Osteoblast (primary cell): ENCODE results near the gene CTU2. TPM values are rescaled to one million over a fixed set of nuclear protein-coding genes. Genes with fewer than 3 reads are reported as not detected.

Source experiments
- DNase-seq: peaks from one replicate; pipeline ENCODE4 v3.0.0; 2011; ENCODE audit warnings: low spot score, mixed read lengths; ENCODE audit not compliant: insufficient read length; ENCODE audit errors: missing footprints
- H2AFZ ChIP-seq: 2 replicates; pipeline ENCODE4 v1.6.0; 2011; ENCODE audit warnings: mild to moderate bottlenecking, low read length
- H3K27ac ChIP-seq: 2 replicates; pipeline ENCODE4 v1.5.1; 2011; ENCODE audit warnings: mild to moderate bottlenecking, low read depth, low read length, moderate library complexity
- H3K27me3 ChIP-seq: 2 replicates; pipeline ENCODE4 v1.6.0; 2012; ENCODE audit warnings: mild to moderate bottlenecking, control low read depth, inconsistent platforms, low read length, moderate library complexity; ENCODE audit not compliant: insufficient read depth
- H3K36me3 ChIP-seq: 2 replicates; pipeline ENCODE4 v1.5.1; 2011; ENCODE audit warnings: mild to moderate bottlenecking, low read length, control low read depth, moderate library complexity; ENCODE audit not compliant: insufficient read depth
- H3K4me1 ChIP-seq: 2 replicates; pipeline ENCODE4 v1.5.1; 2011; ENCODE audit warnings: mild to moderate bottlenecking, low read length, control low read depth, moderate library complexity; ENCODE audit not compliant: insufficient read depth
- H3K4me2 ChIP-seq: 2 replicates; pipeline ENCODE4 v1.6.0; 2011; ENCODE audit warnings: mild to moderate bottlenecking, low read length; ENCODE audit not compliant: insufficient read depth
- H3K4me3 ChIP-seq: fragments of 200-600 bp; sonication (generic); 3 replicates; pipeline ENCODE4 v1.5.1; 2012; ENCODE audit warnings: mild to moderate bottlenecking, low read length, inconsistent platforms; ENCODE audit not compliant: insufficient read depth
- H3K79me2 ChIP-seq: 2 replicates; pipeline ENCODE4 v1.6.0; 2012; ENCODE audit warnings: mild to moderate bottlenecking, low read length, control low read depth, inconsistent platforms; ENCODE audit not compliant: insufficient read depth
- H3K9me3 ChIP-seq: 2 replicates; pipeline ENCODE4 v1.5.1; 2011; ENCODE audit warnings: low read depth, low read length, control low read depth
- H4K20me1 ChIP-seq: 2 replicates; pipeline ENCODE4 v1.6.0; 2012; ENCODE audit warnings: mild to moderate bottlenecking, low read length, control low read depth; ENCODE audit not compliant: insufficient read depth
- CTCF ChIP-seq: IDR thresholded peaks from 2 replicates; pipeline ENCODE4 v1.5.1; 2011; ENCODE audit warnings: mild to moderate bottlenecking, low read depth, low read length, moderate library complexity; ENCODE audit errors: extremely low read depth
- total RNA-seq: library from RNA; depleted of rRNA; stranded (reverse); fragments of >200 nt; gene quantifications from 2 replicates; pipeline ENCODE4 v1.2.3, GENCODE V29; 2012

Gene CTU2
- total RNA-seq, 1 donor = 14.8 TPM

DNA sequence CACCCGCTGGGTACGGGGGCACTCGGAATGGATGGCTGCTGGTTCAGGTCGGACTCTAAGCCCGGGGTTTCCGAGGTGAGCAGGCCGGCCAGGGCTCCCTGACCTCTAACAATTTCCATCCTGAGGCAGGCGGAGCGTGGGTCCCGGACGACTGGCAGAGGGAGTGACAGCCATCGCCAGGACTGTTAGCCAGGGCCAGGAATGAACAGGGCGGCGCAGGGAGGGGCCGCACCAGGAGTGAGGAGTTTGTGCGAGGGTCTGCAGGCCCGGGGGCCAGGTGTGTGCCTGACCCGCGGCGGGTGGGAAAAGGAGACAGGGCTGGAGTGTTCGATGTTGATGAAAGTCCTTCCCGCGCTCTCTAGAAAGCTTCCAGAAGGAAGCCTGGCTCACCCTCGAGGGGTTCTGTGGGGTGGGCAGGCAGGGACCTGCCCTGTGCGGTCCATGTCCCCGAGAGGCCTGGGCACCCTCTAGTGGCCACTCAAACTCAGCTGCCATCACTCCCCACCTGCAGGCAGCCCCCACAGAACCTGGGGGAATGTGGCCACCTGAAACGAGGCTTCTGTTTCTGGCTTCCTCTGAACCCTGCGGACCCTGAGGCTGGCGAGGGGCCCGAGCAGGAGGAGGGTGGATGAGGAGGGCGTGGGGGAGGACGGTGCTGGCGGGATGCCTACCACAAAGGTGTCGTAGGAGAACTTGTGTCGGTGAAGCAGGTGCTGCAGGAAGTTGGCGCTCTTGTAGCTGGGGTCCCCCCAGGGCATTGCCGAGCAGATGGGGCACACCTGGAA lies 8.3 kb upstream of the CTU2 start:
- no peaks in the 10 kb centered on the region for H4K20me1 ChIP-seq
- H2AFZ ChIP-seq = no peak overlapping the region
- H3K4me3 ChIP-seq = no peak overlapping the region
- DNase-seq = peak; percentile 87
- no peak overlapping the region for H3K27ac ChIP-seq
- peaks cover 12% of the 10 kb centered on the region for H3K4me1 ChIP-seq
- peaks cover 23% of the 10 kb centered on the region for H3K79me2 ChIP-seq
- H3K36me3 ChIP-seq = peaks cover 16% of the 10 kb centered on the region
- H3K9me3 ChIP-seq = no peaks in the 10 kb centered on the region
- H3K27me3 ChIP-seq = no peaks in the 10 kb centered on the region
- no peak overlapping the region for H3K4me2 ChIP-seq
- peak; percentile 28 for TF ChIP-seq CTCF

DNA sequence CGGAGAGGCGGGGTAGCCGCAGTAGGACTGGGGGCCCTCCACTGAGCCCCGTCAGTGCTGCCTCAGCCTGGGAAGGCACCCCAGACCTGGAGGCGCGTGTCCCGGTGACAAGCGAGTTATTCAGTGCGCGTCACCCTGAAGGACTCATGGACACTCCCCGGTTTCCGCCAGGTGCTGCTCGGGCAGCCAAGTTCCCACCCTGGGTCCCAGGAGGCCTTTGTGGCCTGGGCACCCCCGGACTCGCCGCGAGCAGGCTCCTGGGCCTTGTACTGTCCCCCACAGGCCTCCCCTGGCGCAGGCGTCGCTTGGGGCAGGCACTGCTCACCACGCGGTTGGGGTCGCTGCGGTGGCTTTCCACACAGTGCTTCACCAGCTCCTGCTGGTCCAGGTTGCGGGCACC lies 7.7 kb upstream of the CTU2 start:
- DNase-seq = no peak
- no peaks in the 10 kb centered on the region for H4K20me1 ChIP-seq
- H3K79me2 ChIP-seq = peaks cover 29% of the 10 kb centered on the region
- no peak overlapping the region for H3K27ac ChIP-seq
- H3K4me3 ChIP-seq = no peak overlapping the region
- no peak for TF ChIP-seq CTCF
- peaks cover 16% of the 10 kb centered on the region for H3K36me3 ChIP-seq
- H3K9me3 ChIP-seq = no peaks in the 10 kb centered on the region
- peaks cover 12% of the 10 kb centered on the region for H3K4me1 ChIP-seq
- H2AFZ ChIP-seq = no peak overlapping the region
- H3K27me3 ChIP-seq = no peaks in the 10 kb centered on the region
- no peak overlapping the region for H3K4me2 ChIP-seq

DNA sequence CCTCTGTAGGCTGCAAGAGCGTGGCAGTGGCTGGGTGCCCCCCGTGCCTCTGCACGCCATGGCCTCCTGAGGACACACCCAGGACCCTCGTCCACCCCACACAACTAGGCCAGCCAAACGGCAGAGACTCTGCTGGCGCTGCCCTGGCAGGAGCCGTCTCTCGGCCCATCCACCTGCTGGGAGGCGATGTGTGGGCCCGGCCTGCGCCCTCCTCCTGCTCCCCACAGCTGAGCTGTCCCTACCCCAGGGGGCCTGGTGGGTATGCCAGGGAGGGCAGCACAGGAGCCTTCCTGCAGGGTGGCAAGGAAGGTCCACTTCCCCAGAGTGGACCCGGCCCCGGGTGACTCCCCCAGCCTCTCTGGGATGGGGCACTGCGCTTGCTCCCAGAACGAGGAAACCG lies 7.1 kb upstream of the CTU2 start:
- no peaks in the 10 kb centered on the region for H3K27me3 ChIP-seq
- H3K36me3 ChIP-seq = peaks cover 16% of the 10 kb centered on the region
- no peak overlapping the region for H3K27ac ChIP-seq
- no peak for TF ChIP-seq CTCF
- no peak overlapping the region for H3K4me2 ChIP-seq
- no peaks in the 10 kb centered on the region for H3K9me3 ChIP-seq
- no peak overlapping the region for H3K4me3 ChIP-seq
- no peaks in the 10 kb centered on the region for H4K20me1 ChIP-seq
- peaks cover 12% of the 10 kb centered on the region for H3K4me1 ChIP-seq
- no peak overlapping the region for H2AFZ ChIP-seq
- peaks cover 34% of the 10 kb centered on the region for H3K79me2 ChIP-seq
- no peak for DNase-seq

- no peak for DNase-seq
- H3K27me3 ChIP-seq = no peaks in the 10 kb centered on the region
- no peak overlapping the region for H2AFZ ChIP-seq
- peaks cover 16% of the 10 kb centered on the region for H3K36me3 ChIP-seq
- H3K4me1 ChIP-seq = peaks cover 18% of the 10 kb centered on the region
- peak overlapping the region; percentile 79 for H3K27ac ChIP-seq
- no peak for TF ChIP-seq CTCF
- peaks cover 5% of the 10 kb centered on the region for H4K20me1 ChIP-seq
- peaks cover 45% of the 10 kb centered on the region for H3K79me2 ChIP-seq
- H3K9me3 ChIP-seq = no peaks in the 10 kb centered on the region
- peak overlapping the region; percentile 75 for H3K4me2 ChIP-seq
- no peak overlapping the region for H3K4me3 ChIP-seq
Observed at GRCh38 chr16:88700322-88700635, 6.0 kb upstream of the CTU2 start.
